Muscle of back (tissue), 13 donors: ENCODE measurements around the gene TERB2. TPM values are rescaled to one million over a fixed set of nuclear protein-coding genes. Genes with fewer than 3 reads are reported as not detected.
"Not testable (repeated sequence)": the region's sequence is repeated elsewhere in the genome, so short reads cannot be mapped to it uniquely, and the experiment has no call there.

Source experiments
- DNase-seq, 3 donors: peaks; one replicate each; pipeline versions ENCODE4 v3.0.0 to v3.0.0-alpha.2; 2013
- long read RNA-seq, 9 donors: transcript quantifications; one replicate each; lab custom pipeline, GENCODE V29; 2026
- polyA plus RNA-seq, 10 donors: library from polyadenylated mRNA; unstranded; fragments of 120-200 nt; gene quantifications; one replicate each; pipeline ENCODE4 v1.2.1, GENCODE V29; 2013; ENCODE audit not compliant: insufficient read length in 10 of 10

The TERB2 gene
- polyA plus RNA-seq, result not detected
- long read RNA-seq, donor 1, result 0 reads
- long read RNA-seq, donor 2, result 0 reads
- long read RNA-seq, donor 3, result 0 reads
- long read RNA-seq, donor 4, result 0 reads
- long read RNA-seq, donor 5, result 0 reads
- long read RNA-seq, donor 6, result 0 reads
- long read RNA-seq, donor 7, result 0 reads
- long read RNA-seq, donor 8, result 0 reads
- long read RNA-seq, donor 9, result 0 reads

GRCh38 chr15:44956388-44956787, at the start of gene TERB2:
Gene TERB2 (plus strand): TSS chr15:44956687. CDS start chr15:44956719, 32 bp downstream.
- DNase-seq, result no peak

GRCh38 chr15:44909423-44909822, 47.1 kb upstream of the TERB2 start:
- no peak for DNase-seq

- no peak for DNase-seq
Measured at GRCh38 chr15:44910981-44911625, 45.4 kb upstream of the TERB2 start.

- not testable (repeated sequence) for DNase-seq
Measured at GRCh38 chr15:44912186-44912585, 44.3 kb upstream of the TERB2 start.

GRCh38 chr15:44912974-44913448, 43.5 kb upstream of the TERB2 start:
- not testable (repeated sequence) for DNase-seq

- no peak for DNase-seq
Measured at GRCh38 chr15:44918136-44918535, 38.4 kb upstream of the TERB2 start.

- not testable (repeated sequence) for DNase-seq
Measured at GRCh38 chr15:44928658-44929057, 27.8 kb upstream of the TERB2 start.

- DNase-seq, result not testable (repeated sequence)
Measured at GRCh38 chr15:44930283-44930682, 26.2 kb upstream of the TERB2 start.

- not testable (repeated sequence) for DNase-seq
Measured at GRCh38 chr15:44958302-44958701, 1.8 kb downstream of the TERB2 start.

GRCh38 chr15:44968475-44968874, 12.0 kb downstream of the TERB2 start:
- no peak for DNase-seq

GRCh38 chr15:44971036-44971435, 14.5 kb downstream of the TERB2 start:
- DNase-seq, result no peak

GRCh38 chr15:44976183-44976582, 19.7 kb downstream of the TERB2 start:
- DNase-seq, result not testable (repeated sequence)

GRCh38 chr15:44977781-44978180, 21.3 kb downstream of the TERB2 start:
- not testable (repeated sequence) for DNase-seq

GRCh38 chr15:44979617-44980339, 23.3 kb downstream of the TERB2 start:
- DNase-seq, result not testable (repeated sequence)

GRCh38 chr15:44984144-44984543, 27.7 kb downstream of the TERB2 start:
- not testable (repeated sequence) for DNase-seq

GRCh38 chr15:44986346-44987055, 30.0 kb downstream of the TERB2 start:
- DNase-seq, result not testable (repeated sequence)

GRCh38 chr15:44987711-44988110, 31.2 kb downstream of the TERB2 start:
- DNase-seq, result not testable (repeated sequence)

- DNase-seq, result not testable (repeated sequence)
Measured at GRCh38 chr15:44988184-44988869, 31.8 kb downstream of the TERB2 start.

GRCh38 chr15:44988870-44989219, 32.4 kb downstream of the TERB2 start:
- DNase-seq, result not testable (repeated sequence)

- DNase-seq, result not testable (repeated sequence)
Measured at GRCh38 chr15:44997632-44998031, 41.1 kb downstream of the TERB2 start.

GRCh38 chr15:44999105-44999504, 42.6 kb downstream of the TERB2 start:
- no peak for DNase-seq
